HepG2 (cell line): ENCODE data around the gene TMEM121. TPM values are rescaled to one million over a fixed set of nuclear protein-coding genes. Genes with fewer than 3 reads are reported as not detected.

Experiments used
- ATAC-seq: fragments of 200-7000 bp; cut with Tn5 transposase; 3 replicates; pipeline ENCODE4 v1.9.1; 2020; ENCODE audit warnings: mild to moderate bottlenecking, moderate library complexity
- BruUV-seq: library from RNA; stranded (reverse); fragments of 400-500 nt; replicated peaks from 2 replicates; lab custom pipeline; 2021; lab: Mats Ljungman, UMichigan
- CTCF ChIA-PET: fragments of 300-600 bp; formaldehyde crosslinking; extraction: SDS; loops from one replicate; lab custom pipeline; 2021; ENCODE audit warnings: low total read pairs, inconsistent platforms, low intra/inter-chr PET ratio; lab: Yijun Ruan, JAX
- POLR2A ChIA-PET: fragments of 350-600 bp; sonication (Branson Sonifier 250); formaldehyde crosslinking; loops from one replicate; lab custom pipeline; 2020; ENCODE audit warnings: antibody characterized with exemption, inconsistent platforms; lab: Yijun Ruan, JAX
- DNase-seq: peaks from one replicate; pipeline ENCODE4 v3.0.0-alpha.2; 2015; ENCODE audit warnings: low spot score
- FAIRE-seq: peaks from 3 replicates; lab custom pipeline; 2011; peaks lifted over from hg19 to GRCh38; lab: Jason Lieb, UNC
- H2AFZ ChIP-seq: one replicate; pipeline ENCODE4 v1.6.1; 2011; ENCODE audit warnings: low read length, inconsistent platforms
- H3K27ac ChIP-seq: fragments of 300-600 bp; 3 replicates; pipeline ENCODE4 v1.8.0; 2011; ENCODE audit warnings: mixed run types, mild to moderate bottlenecking, mixed read lengths, low read length, inconsistent platforms; ENCODE audit not compliant: insufficient read depth; ENCODE audit errors: extremely low read length
- H3K27me3 ChIP-seq, 2 experiments: fragments of 200-600 bp in 1 of 2; 2 replicates in 1 of 2; 3 replicates in 1 of 2; pipeline versions ENCODE4 v1.6.0 to v1.8.0; 2011; ENCODE audit warnings: low read length in 2 of 2, mild to moderate bottlenecking in 2 of 2, moderate library complexity in 2 of 2, inconsistent platforms in 1 of 2; ENCODE audit not compliant: insufficient read depth in 2 of 2, control insufficient read depth in 1 of 2
- H3K36me3 ChIP-seq, 2 experiments: fragments of 200-600 bp in 1 of 2; replicated peaks in 1 of 2; 2 replicates in 1 of 2; 3 replicates in 1 of 2; pipeline versions ENCODE4 v1.5.1 to v1.8.0; 2011; ENCODE audit warnings: low read length in 2 of 2, inconsistent platforms in 1 of 2; ENCODE audit not compliant: insufficient read depth in 2 of 2, control insufficient read depth in 1 of 2
- H3K4me1 ChIP-seq: 2 replicates; pipeline ENCODE4 v1.5.1; 2012; ENCODE audit warnings: low read length, inconsistent platforms; ENCODE audit not compliant: insufficient read depth
- H3K4me2 ChIP-seq: 2 replicates; pipeline ENCODE4 v1.6.0; 2011; ENCODE audit warnings: low read depth, low read length, inconsistent platforms
- H3K4me3 ChIP-seq, 3 experiments: fragments of 200-600 bp in 1 of 3; sonication (generic), shearing (Covaris generic) in 1 of 3; replicated peaks in 1 of 3; 2 replicates each; pipeline ENCODE4 v1.5.1; 2011 to 2016; ENCODE audit warnings: low read length in 3 of 3, inconsistent platforms in 2 of 3, low read depth in 2 of 3, mild to moderate bottlenecking in 2 of 3, control low read depth in 1 of 3, mixed read lengths in 1 of 3; ENCODE audit not compliant: insufficient read depth in 1 of 3
- H3K79me2 ChIP-seq: one replicate; pipeline ENCODE4 v1.6.1; 2011; ENCODE audit warnings: low read length, inconsistent platforms; ENCODE audit not compliant: insufficient read depth
- H3K9ac ChIP-seq: 2 replicates; pipeline ENCODE4 v1.6.0; 2011; ENCODE audit warnings: mild to moderate bottlenecking, low read depth, low read length, inconsistent platforms; ENCODE audit not compliant: insufficient read depth
- H3K9me3 ChIP-seq: 2 replicates; pipeline ENCODE4 v1.5.1; 2012; ENCODE audit warnings: mild to moderate bottlenecking, low read length
- H4K20me1 ChIP-seq: 2 replicates; pipeline ENCODE4 v1.6.0; 2011; ENCODE audit warnings: inconsistent platforms, mild to moderate bottlenecking, low read length, moderate library complexity; ENCODE audit not compliant: insufficient read depth
- EEA1 ChIP-seq: sonication (generic); formaldehyde crosslinking; IDR thresholded peaks from 2 replicates; pipeline ENCODE4 v1.5.1; 2020; ENCODE audit warnings: mild to moderate bottlenecking, missing genetic modification reagents, borderline replicate concordance
- MAF1 ChIP-seq: sonication (generic); formaldehyde crosslinking; IDR thresholded peaks from 2 replicates; pipeline ENCODE4 v1.5.0; 2020; ENCODE audit warnings: missing genetic modification reagents, borderline replicate concordance
- MAZ ChIP-seq, 2 experiments: sonication (generic) in 1 of 2; formaldehyde crosslinking in 1 of 2; IDR thresholded peaks; 2 replicates each; pipeline versions ENCODE4 v1.5.0 to v1.6.1; 2012 to 2020; ENCODE audit warnings: low read depth in 2 of 2, mild to moderate bottlenecking in 2 of 2, borderline replicate concordance in 1 of 2, improper control_type of control experiment in 1 of 2, low read length in 1 of 2, missing genetic modification reagents in 1 of 2, moderate library complexity in 1 of 2
- NPAS2 ChIP-seq: sonication (generic); formaldehyde crosslinking; IDR thresholded peaks from 2 replicates; pipeline ENCODE4 v1.8.0; 2022; ENCODE audit warnings: mild to moderate bottlenecking, missing genetic modification reagents, borderline replicate concordance
- SOX13 ChIP-seq, 3 experiments: fragments of 450-650 bp in 1 of 3; sonication (generic) in 1 of 3; formaldehyde crosslinking in 1 of 3; IDR thresholded peaks in 2 of 3; conservative IDR thresholded peaks in 1 of 3; 2 replicates each; pipeline versions ENCODE4 v1.5.0 to v1.6.1; 2016 to 2020; ENCODE audit warnings: antibody characterized with exemption in 1 of 3, mild to moderate bottlenecking in 1 of 3, missing compliant biosample characterization in 1 of 3, missing genetic modification reagents in 1 of 3, moderate library complexity in 1 of 3
- ZNF33A ChIP-seq: sonication (generic); formaldehyde crosslinking; IDR thresholded peaks from 2 replicates; pipeline ENCODE4 v1.5.1; 2020; ENCODE audit warnings: missing genetic modification reagents, mild to moderate bottlenecking, moderate library complexity, borderline replicate concordance
- ZNF343 ChIP-seq: sonication (generic); formaldehyde crosslinking; IDR thresholded peaks from 2 replicates; pipeline ENCODE4 v1.4.0; 2020; ENCODE audit warnings: mild to moderate bottlenecking, missing genetic modification reagents
- ZNF431 ChIP-seq: sonication (generic); formaldehyde crosslinking; IDR thresholded peaks from 2 replicates; pipeline ENCODE4 v1.9.0; 2022; ENCODE audit warnings: missing genetic modification reagents, low read depth, mild to moderate bottlenecking, borderline replicate concordance
- ZNF607 ChIP-seq: sonication (generic); formaldehyde crosslinking; IDR thresholded peaks from 2 replicates; pipeline ENCODE4 v1.5.1; 2020; ENCODE audit warnings: missing genetic modification reagents, mild to moderate bottlenecking, borderline replicate concordance
- ZNF724P ChIP-seq: sonication (generic); formaldehyde crosslinking; IDR thresholded peaks from 2 replicates; pipeline ENCODE4 v1.8.0; 2022; ENCODE audit warnings: missing genetic modification reagents, borderline replicate concordance
- ZNF772 ChIP-seq: sonication (generic); formaldehyde crosslinking; IDR thresholded peaks from 2 replicates; pipeline ENCODE4 v1.5.0; 2020; ENCODE audit warnings: mild to moderate bottlenecking, missing genetic modification reagents
- WGBS: methylation state at CpG from one replicate; pipeline ENCODE4 v1.1.6; 2017; ENCODE audit warnings: low lambda C conversion rate; 5-methylcytosine and 5-hydroxymethylcytosine counted together
- in situ Hi-C: cut with HindIII; loops from 2 replicates; pipeline ENCODE4 v1.10.0; 2017; ENCODE audit warnings: low pct_unique_long_range_greater_than_20kb; ENCODE audit not compliant: extremely low pct_ligation_motif_present
- intact Hi-C: fragments of 100-400 bp; cut with micrococcal nuclease; formaldehyde crosslinking; loops from one replicate; pipeline ENCODE4 v1.10.0; 2022; ENCODE audit not compliant: unreplicated experiment
- polyA plus RNA-seq, 8 experiments: library from polyadenylated mRNA; depleted of rRNA in 3 of 8; stranded (reverse) in 7 of 8; unstranded in 1 of 8; fragments of >200 nt; fragmentation: Illumina TruSeq in 4 of 8; extraction: Trizol in 4 of 8; gene quantifications; 2 replicates each; pipeline versions ENCODE4 v1.2.1 to v1.2.3, GENCODE V29; 2011 to 2016; ENCODE audit warnings: low read depth in 4 of 8, missing spikeins in 1 of 8, mixed read lengths in 1 of 8; ENCODE audit not compliant: insufficient read depth in 1 of 8
- total RNA-seq, 5 experiments: library from RNA; depleted of rRNA; stranded (reverse); fragments of >200 nt; fragmentation: Illumina TruSeq; extraction: Trizol; gene quantifications; 2 replicates each; pipeline ENCODE4 v1.2.3, GENCODE V29; 2016; ENCODE audit warnings: low read depth in 1 of 5
- TF ChIP-seq, protein P1 (sequence below): sonication (generic); formaldehyde crosslinking; IDR thresholded peaks from 2 replicates; pipeline ENCODE4 v1.5.0; 2020; ENCODE audit warnings: mild to moderate bottlenecking, missing genetic modification reagents, borderline replicate concordance
- TF ChIP-seq, protein P2 (sequence below): sonication (generic); formaldehyde crosslinking; IDR thresholded peaks from 2 replicates; pipeline ENCODE4 v1.4.0; 2020; ENCODE audit warnings: mild to moderate bottlenecking, missing genetic modification reagents, borderline replicate concordance

TMEM121 gene
- total and polyA plus RNA-seq, 2 of the 13 experiments (the other 11 are each of a cell fraction or from before 2014, with no cell fraction given) = 6.6 to 19.0 TPM

DNA sequence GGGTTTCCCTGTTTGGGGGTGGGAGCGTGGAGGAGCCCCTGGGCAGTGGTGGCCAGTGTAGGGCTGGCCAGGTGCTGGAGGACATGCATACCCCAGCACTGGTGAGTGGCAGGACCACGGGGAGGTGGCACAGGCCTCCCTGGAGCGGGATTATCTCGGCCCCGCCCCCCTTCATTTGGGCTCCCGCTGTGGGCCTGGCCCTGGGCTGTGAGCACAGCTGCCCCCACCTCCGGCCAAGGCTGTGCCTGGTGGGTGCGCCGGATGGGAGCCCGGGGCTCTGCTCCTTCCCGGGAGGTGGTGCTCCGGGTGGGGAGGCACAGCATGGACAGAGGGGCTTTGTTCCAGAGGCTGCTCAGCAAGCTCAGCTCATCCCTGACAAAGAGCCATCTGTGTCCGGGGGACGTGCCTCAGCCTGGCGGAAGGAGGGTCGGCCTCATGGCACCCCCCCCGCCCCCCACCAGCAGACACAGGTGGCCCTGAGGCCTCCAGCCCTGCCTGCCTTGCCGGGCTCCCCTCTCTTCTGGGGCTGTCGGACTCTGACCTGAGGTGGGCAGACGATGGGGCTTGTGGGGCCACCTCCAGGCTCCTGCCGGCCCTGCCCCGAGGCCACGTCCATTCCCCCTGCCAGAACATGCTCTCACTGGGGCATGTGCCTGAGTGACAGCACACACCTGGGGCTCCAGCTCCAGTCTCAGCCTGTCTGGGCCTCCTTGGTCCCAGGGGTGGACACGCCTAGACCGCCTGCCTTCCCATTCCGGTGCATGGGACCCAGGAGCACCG lies 26.9 kb upstream of the TMEM121 start:
- intact Hi-C loops (loop anchor here (1.0 to 10.0 kb wide), 2 partner anchors 8 to 185 kb away; partner anchors contain the start of genes PACS2 and TEDC1), in situ Hi-C loops (no loop called here)
- Histone ChIP-seq H3K4me2 (peak overlapping the region; percentile 67), H3K27me3 (no peaks in the 10 kb centered on the region), H3K9me3 (no peaks in the 10 kb centered on the region), H3K4me3 (peak overlapping the region in 2 of 3 experiments; percentile 6 to 52; a peak in 2 of 6 replicates), H3K79me2 (peaks cover 18% of the 10 kb centered on the region), H4K20me1 (no peaks in the 10 kb centered on the region), H3K27ac (peak overlapping the region; percentile 96), H3K36me3 (no peaks in the 10 kb centered on the region; a peak in 1 of 5 replicates), H2AFZ (no peak overlapping the region), H3K4me1 (peaks cover 92% of the 10 kb centered on the region), H3K9ac (peak overlapping the region; percentile 79)
- CTCF ChIA-PET = no interaction called here
- DNase-seq (peak; percentile 91), FAIRE-seq (peak; percentile 72), ATAC-seq (peak; percentile 62)
- BruUV-seq = no TSS peak
- POLR2A ChIA-PET = interaction anchor here (0.9 to 1.8 kb wide), 6 partner anchors 8 to 199 kb away, joined by 3 to 8 read pairs (median 4); partner anchors contain the start of genes BRF1 and TMEM121
- WGBS = no CpG with 5 or more reads among the region's 27 CpGs
- TF ChIP-seq ZNF772 (CRISPR knock-in tag) (peak; percentile 61; the same call in 1 of the 2 replicates), MAF1 (CRISPR knock-in tag) (peak; percentile 87; the same call in 1 of the 2 replicates), SOX13 (IDR thresholded peaks at IDR 0.05) (peak; percentile 57; the same call in 1 of the 2 replicates), SOX13 (CRISPR knock-in tag; conservative IDR thresholded peaks at IDR 0.05 in 1 of 2, IDR thresholded peaks at IDR 0.05 in 1 of 2) (peak in 1 of 2 experiments; percentile 67; a peak in 2 of 4 replicates), ZNF343 (CRISPR knock-in tag) (peak; percentile 74), EEA1 (CRISPR knock-in tag) (0 out of 2 replicates have a peak, but pooled peaks have one; percentile 26), ZNF607 (0 out of 2 replicates have a peak, but pooled peaks have one; percentile 63), NPAS2 (CRISPR knock-in tag) (no peak), MAZ (IDR thresholded peaks at IDR 0.05; ENCODE audit: borderline replicate concordance, low read depth, low read length) (no peak), MAZ (CRISPR knock-in tag; IDR thresholded peaks at IDR 0.05; ENCODE audit: low read depth) (peak; percentile 89), ZNF33A (CRISPR knock-in tag) (no peak), ZNF724P (CRISPR knock-in tag) (peak; percentile 82; the same call in 1 of the 2 replicates), ZNF431 (CRISPR knock-in tag) (0 out of 2 replicates have a peak, but pooled peaks have one; percentile 70)
- TF ChIP-seq, protein P1, sequence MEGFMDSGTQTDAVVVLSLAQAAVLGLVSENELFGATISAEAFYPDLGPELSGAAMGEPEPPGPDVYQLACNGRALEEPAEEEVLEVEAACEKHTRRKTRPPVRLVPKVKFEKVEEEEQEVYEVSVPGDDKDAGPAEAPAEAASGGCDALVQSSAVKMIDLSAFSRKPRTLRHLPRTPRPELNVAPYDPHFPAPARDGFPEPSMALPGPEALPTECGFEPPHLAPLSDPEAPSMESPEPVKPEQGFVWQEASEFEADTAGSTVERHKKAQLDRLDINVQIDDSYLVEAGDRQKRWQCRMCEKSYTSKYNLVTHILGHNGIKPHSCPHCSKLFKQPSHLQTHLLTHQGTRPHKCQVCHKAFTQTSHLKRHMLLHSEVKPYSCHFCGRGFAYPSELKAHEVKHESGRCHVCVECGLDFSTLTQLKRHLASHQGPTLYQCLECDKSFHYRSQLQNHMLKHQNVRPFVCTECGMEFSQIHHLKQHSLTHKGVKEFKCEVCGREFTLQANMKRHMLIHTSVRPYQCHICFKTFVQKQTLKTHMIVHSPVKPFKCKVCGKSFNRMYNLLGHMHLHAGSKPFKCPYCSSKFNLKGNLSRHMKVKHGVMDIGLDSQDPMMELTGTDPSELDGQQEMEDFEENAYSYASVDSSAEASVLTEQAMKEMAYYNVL = peak; percentile 36
- TF ChIP-seq, protein P2, sequence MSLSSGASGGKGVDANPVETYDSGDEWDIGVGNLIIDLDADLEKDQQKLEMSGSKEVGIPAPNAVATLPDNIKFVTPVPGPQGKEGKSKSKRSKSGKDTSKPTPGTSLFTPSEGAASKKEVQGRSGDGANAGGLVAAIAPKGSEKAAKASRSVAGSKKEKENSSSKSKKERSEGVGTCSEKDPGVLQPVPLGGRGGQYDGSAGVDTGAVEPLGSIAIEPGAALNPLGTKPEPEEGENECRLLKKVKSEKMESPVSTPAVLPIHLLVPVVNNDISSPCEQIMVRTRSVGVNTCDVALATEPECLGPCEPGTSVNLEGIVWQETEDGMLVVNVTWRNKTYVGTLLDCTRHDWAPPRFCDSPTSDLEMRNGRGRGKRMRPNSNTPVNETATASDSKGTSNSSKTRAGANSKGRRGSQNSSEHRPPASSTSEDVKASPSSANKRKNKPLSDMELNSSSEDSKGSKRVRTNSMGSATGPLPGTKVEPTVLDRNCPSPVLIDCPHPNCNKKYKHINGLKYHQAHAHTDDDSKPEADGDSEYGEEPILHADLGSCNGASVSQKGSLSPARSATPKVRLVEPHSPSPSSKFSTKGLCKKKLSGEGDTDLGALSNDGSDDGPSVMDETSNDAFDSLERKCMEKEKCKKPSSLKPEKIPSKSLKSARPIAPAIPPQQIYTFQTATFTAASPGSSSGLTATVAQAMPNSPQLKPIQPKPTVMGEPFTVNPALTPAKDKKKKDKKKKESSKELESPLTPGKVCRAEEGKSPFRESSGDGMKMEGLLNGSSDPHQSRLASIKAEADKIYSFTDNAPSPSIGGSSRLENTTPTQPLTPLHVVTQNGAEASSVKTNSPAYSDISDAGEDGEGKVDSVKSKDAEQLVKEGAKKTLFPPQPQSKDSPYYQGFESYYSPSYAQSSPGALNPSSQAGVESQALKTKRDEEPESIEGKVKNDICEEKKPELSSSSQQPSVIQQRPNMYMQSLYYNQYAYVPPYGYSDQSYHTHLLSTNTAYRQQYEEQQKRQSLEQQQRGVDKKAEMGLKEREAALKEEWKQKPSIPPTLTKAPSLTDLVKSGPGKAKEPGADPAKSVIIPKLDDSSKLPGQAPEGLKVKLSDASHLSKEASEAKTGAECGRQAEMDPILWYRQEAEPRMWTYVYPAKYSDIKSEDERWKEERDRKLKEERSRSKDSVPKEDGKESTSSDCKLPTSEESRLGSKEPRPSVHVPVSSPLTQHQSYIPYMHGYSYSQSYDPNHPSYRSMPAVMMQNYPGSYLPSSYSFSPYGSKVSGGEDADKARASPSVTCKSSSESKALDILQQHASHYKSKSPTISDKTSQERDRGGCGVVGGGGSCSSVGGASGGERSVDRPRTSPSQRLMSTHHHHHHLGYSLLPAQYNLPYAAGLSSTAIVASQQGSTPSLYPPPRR (CRISPR knock-in tag) = peak; percentile 80
